ENCODE results near the gene PAPOLG. TPM values are rescaled to one million over a fixed set of nuclear protein-coding genes. Genes with fewer than 3 reads are reported as not detected.
A peak's percentile ranks its signal among the peaks of the same experiment; 100 is the strongest.

The PAPOLG gene
- total RNA-seq, 1 donor from 2014 or later: 60.8 TPM

DNA sequence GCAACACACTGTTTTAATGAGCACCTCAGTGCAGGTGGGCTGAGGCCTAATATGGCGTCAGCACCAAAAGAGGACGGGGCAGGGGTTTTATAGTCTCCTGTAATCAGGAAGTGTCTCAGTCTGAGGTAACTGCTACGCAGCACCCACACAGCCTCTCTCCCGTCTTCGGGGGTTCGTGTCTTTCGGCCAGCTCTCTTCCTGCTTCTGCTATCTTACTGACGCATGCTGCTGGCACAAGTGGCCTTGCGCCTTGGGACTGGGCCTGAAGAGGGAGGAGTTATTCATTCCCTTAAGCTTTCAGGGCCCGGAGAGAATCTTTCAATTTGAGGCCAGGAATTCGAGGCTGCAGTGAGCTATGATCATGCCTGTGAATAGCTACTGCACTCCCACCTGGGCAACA, 14.5 kb upstream of the PAPOLG start:
- H3K27ac Mint-ChIP-seq: no peak overlapping the region
- Histone ChIP-seq H3K27me3 (peaks cover under 1% of the 10 kb centered on the region), H3K9me3 (ENCODE audit: low read depth) (no peaks in the 10 kb centered on the region), H3K9ac (no peak overlapping the region), H3K4me3 (no peak overlapping the region), H3K27ac (no peak overlapping the region), H4K20me1 (ENCODE audit: low read depth) (no peaks in the 10 kb centered on the region), H3K4me1 (peaks cover 11% of the 10 kb centered on the region), H3K4me2 (no peak overlapping the region), H3F3A (ENCODE audit: low read depth) (peaks cover 20% of the 10 kb centered on the region), H3K79me2 (ENCODE audit: low read depth) (no peaks in the 10 kb centered on the region), H3K36me3 (no peaks in the 10 kb centered on the region), H2AFZ (replicated peaks) (no peak overlapping the region)
- no peak overlapping the region for H3K4me3 Mint-ChIP-seq
- no peaks in the 10 kb centered on the region for H3K9me3 Mint-ChIP-seq
- DNase-seq (ENCODE audit: low spot score): no peak
- H3K36me3 Mint-ChIP-seq: no peaks in the 10 kb centered on the region
- peaks cover 19% of the 10 kb centered on the region for H3K4me1 Mint-ChIP-seq
- peaks cover 6% of the 10 kb centered on the region for H3K27me3 Mint-ChIP-seq (ENCODE audit: insufficient read depth, low read depth)
- no peak for TF ChIP-seq EZH2 (IDR thresholded peaks at IDR 0.05)
- TF ChIP-seq, protein P1, sequence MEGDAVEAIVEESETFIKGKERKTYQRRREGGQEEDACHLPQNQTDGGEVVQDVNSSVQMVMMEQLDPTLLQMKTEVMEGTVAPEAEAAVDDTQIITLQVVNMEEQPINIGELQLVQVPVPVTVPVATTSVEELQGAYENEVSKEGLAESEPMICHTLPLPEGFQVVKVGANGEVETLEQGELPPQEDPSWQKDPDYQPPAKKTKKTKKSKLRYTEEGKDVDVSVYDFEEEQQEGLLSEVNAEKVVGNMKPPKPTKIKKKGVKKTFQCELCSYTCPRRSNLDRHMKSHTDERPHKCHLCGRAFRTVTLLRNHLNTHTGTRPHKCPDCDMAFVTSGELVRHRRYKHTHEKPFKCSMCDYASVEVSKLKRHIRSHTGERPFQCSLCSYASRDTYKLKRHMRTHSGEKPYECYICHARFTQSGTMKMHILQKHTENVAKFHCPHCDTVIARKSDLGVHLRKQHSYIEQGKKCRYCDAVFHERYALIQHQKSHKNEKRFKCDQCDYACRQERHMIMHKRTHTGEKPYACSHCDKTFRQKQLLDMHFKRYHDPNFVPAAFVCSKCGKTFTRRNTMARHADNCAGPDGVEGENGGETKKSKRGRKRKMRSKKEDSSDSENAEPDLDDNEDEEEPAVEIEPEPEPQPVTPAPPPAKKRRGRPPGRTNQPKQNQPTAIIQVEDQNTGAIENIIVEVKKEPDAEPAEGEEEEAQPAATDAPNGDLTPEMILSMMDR (IDR thresholded peaks at IDR 0.05): no peak
- TF ChIP-seq EZH2phosphoT487 (IDR thresholded peaks at IDR 0.05): no peak

DNA sequence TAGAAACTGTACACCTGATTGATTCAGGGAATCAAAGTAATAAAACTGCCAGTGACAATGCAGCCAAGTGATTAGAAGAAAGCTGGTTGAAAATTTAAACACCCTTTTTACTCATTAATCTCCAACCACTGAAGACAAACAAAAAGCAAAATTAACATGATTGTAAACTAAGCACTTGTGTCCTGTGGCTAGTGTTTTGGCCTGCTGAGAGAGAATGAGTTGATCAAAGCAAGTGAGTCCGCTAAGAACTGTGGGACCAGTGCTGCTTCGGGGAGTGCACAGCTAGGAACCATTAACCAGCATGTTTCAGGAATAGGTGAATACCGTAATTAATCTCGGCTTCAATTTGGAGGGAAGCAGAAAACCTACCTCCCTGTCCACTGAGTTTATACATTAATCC, 13.6 kb upstream of the PAPOLG start:
- TF ChIP-seq EZH2 (IDR thresholded peaks at IDR 0.05) (no peak), EZH2phosphoT487 (IDR thresholded peaks at IDR 0.05) (no peak)
- TF ChIP-seq, protein P1 (IDR thresholded peaks at IDR 0.05): no peak
- Histone ChIP-seq H3K27me3 (no peaks in the 10 kb centered on the region), H3K36me3 (no peaks in the 10 kb centered on the region), H2AFZ (replicated peaks) (peak overlapping the region; percentile 58), H3K4me2 (peak overlapping the region; percentile 52), H4K20me1 (ENCODE audit: low read depth) (no peaks in the 10 kb centered on the region), H3F3A (ENCODE audit: low read depth) (peaks cover 20% of the 10 kb centered on the region), H3K9me3 (ENCODE audit: low read depth) (no peaks in the 10 kb centered on the region), H3K27ac (peak overlapping the region; percentile 53), H3K79me2 (ENCODE audit: low read depth) (no peaks in the 10 kb centered on the region), H3K9ac (no peak overlapping the region), H3K4me3 (no peak overlapping the region), H3K4me1 (peaks cover 11% of the 10 kb centered on the region)
- H3K27me3 Mint-ChIP-seq (ENCODE audit: insufficient read depth, low read depth): peaks cover 5% of the 10 kb centered on the region
- H3K27ac Mint-ChIP-seq: peak overlapping the region; percentile 85
- H3K36me3 Mint-ChIP-seq: no peaks in the 10 kb centered on the region
- H3K9me3 Mint-ChIP-seq: no peaks in the 10 kb centered on the region
- no peak overlapping the region for H3K4me3 Mint-ChIP-seq
- peak; percentile 21 for DNase-seq (ENCODE audit: low spot score)
- H3K4me1 Mint-ChIP-seq: peaks cover 19% of the 10 kb centered on the region

DNA sequence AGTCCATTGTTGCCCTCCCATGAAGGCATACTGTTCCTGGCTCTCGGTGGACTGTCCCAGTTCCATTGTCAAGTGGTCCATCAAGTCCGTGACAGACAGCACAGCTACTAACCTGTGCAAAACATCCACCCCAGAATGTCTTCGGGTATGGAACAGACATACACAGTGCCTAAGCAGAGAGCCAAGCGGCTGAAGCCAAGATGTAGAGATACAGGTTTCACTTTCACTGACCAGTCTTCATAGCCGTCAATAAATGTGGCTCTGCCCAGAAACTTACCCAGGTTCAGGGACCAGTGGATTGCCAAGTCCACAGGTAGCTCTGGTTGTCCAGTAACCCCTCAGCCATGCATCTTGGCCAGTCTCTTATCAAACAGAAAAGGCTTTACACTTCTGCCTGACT, 10.7 kb upstream of the PAPOLG start:
- Histone ChIP-seq H3K9ac (no peak overlapping the region), H2AFZ (replicated peaks) (no peak overlapping the region), H3K79me2 (ENCODE audit: low read depth) (no peaks in the 10 kb centered on the region), H3K4me3 (no peak overlapping the region), H3F3A (ENCODE audit: low read depth) (peaks cover 20% of the 10 kb centered on the region), H3K4me2 (no peak overlapping the region), H3K9me3 (ENCODE audit: low read depth) (no peaks in the 10 kb centered on the region), H4K20me1 (ENCODE audit: low read depth) (no peaks in the 10 kb centered on the region), H3K27ac (no peak overlapping the region), H3K36me3 (no peaks in the 10 kb centered on the region), H3K4me1 (peaks cover 11% of the 10 kb centered on the region), H3K27me3 (no peaks in the 10 kb centered on the region)
- no peak for TF ChIP-seq EZH2phosphoT487 (IDR thresholded peaks at IDR 0.05)
- no peak for TF ChIP-seq EZH2 (IDR thresholded peaks at IDR 0.05)
- TF ChIP-seq, protein P1 (IDR thresholded peaks at IDR 0.05): no peak
- Mint-ChIP-seq H3K36me3 (no peaks in the 10 kb centered on the region), H3K4me3 (no peak overlapping the region), H3K4me1 (peaks cover 19% of the 10 kb centered on the region), H3K27me3 (ENCODE audit: insufficient read depth, low read depth) (peaks cover 5% of the 10 kb centered on the region), H3K27ac (no peak overlapping the region), H3K9me3 (no peaks in the 10 kb centered on the region)
- DNase-seq (ENCODE audit: low spot score): no peak
